ENCODE measurements around the gene PRKCB. TPM values are rescaled to one million over a fixed set of nuclear protein-coding genes. Genes with fewer than 3 reads are reported as not detected.

PRKCB gene
- total and polyA plus RNA-seq, 2 of the 8 experiments (the other 6 are each of a cell fraction or from before 2014, with no cell fraction given) = 7.1 to 12.1 TPM

GRCh38 chr16:24258791-24259190, 423.0 kb downstream of the PRKCB start (continued):
- TF ChIP-seq SIRT6 (IDR thresholded peaks at IDR 0.05; ENCODE audit: low read length) = no peak
- no peak for TF ChIP-seq MAFK (IDR thresholded peaks at IDR 0.05; ENCODE audit: low read depth, low read length)
- TF ChIP-seq ASH2L (IDR thresholded peaks at IDR 0.05; ENCODE audit: low read length) = no peak
- TF ChIP-seq NRF1 (IDR thresholded peaks at IDR 0.05; ENCODE audit: low read depth, low read length) = no peak
- TF ChIP-seq CHD7 (IDR thresholded peaks at IDR 0.05; ENCODE audit: insufficient replicate concordance, low read length) = no peak
- TF ChIP-seq RBBP5 (IDR thresholded peaks at IDR 0.05; ENCODE audit: borderline replicate concordance, low read depth, low read length) = no peak
